Medulla oblongata (tissue), 1 donor: Measurements from ENCODE around the gene ZNF680.
"Not testable (repeated sequence)": the region's sequence is repeated elsewhere in the genome, so short reads cannot be mapped to it uniquely, and the experiment has no call there.

Experiments used
- DNase-seq: peaks from one replicate; pipeline ENCODE4 v3.0.0-alpha.2; 2015; ENCODE audit errors: extremely low spot score

ZNF680 gene

DNA sequence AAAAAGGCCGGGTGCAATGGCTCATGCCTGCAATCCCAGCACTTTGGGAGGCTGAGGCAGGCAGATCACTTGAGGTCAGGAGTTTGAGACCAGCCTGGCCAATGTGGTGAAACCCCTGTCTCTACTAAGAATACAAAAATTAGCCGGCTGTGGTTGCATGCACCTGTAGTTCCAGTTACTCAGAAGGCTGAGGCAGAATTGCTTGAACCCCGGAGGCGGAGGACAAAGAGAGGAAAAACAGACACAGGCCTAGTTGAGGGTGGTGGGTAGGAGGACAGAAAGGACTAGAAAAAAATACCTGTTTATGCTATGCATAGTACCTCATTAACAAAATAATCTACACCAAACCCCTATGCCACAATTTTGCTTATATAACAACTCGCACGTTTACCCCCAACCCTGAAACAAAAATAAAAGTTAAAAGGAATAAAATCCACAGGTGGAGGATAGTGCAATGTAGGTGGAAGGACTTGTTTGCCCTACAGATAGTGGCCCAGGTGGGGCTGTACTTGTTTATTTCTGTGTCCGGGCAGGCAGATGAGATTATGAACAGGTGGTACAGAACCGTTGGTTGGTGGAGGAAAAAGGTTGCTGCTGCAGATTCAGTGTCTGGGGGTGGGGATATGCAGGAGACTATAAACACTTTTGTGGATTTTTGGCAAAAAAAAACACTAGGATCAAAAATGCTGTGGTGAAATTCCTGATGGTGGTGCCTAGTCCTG lies 5.1 kb downstream of the ZNF680 start:
- no peak for DNase-seq

DNA sequence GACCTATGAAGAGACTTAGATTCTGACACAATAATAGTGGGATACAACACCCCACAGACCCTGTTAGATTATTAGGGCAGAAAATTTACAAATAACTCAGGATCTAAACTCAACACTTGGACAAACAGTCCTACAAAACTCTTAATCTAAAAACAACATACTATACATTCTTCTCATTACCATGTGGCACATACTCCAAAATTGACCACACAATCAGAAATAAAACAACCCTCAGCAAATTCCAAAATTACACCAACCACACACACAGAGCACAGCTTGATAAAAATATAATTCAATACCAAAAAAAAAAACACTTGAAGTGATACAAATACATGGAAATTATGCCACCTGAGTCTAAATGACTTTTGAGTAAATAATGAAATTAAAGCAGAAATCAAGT lies 7.8 kb downstream of the ZNF680 start:
- DNase-seq: no peak

DNA sequence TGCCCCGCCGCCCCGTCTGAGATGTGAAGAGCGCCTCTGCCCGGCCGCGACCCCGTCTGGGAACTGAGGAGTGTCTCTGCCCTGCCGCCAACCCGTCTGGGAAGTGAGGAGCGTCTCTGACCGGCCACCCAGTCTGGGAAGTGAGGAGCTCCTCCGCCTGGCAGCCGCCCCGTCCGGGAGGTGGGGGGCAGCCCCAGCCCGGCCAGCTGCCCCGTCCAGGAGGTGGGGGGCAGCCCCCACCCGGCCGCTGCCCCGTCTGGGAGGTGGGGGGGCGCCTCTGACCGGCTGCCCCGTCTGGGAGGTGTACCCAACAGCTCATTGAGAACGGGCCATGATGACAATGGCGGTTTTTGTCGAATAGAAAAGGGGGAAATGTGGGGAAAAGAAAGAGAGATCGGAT lies 8.7 kb downstream of the ZNF680 start:
- DNase-seq: not testable (repeated sequence)

DNA sequence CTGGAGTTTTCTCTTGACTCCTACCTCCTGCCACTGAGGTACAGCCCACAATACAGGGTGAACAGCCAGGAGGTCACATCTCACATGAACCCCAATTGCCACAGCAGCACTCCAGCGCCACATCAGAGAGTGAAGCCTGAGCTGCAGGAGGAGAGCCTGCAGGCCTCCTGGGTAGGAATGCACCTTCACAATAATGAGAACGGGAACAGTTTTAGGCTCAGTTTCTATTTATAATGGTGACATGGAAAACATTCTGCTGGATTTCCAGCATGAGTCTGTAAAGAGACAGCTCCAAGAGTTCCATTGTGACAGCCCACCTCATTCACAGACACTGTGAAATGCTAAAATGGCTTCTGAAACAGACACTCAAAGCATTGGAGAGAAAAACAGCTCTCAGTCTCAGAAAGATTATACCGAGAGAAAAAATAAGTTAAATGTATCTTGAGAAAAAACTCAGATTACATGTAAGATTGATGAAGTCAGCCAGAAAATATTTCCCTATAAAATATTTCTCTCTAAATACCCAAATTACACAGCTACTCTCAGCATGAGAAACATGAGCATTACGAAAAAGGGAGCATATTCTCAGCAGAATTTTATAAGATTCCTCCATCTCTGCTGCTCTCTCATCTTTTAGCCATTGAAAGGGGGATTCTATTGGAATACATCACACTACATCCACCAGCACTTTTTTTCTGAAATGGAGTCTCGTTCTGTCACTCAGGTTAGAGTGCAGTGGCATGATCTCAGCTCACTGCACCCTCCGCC lies 11.3 kb downstream of the ZNF680 start:
- no peak for DNase-seq

DNA sequence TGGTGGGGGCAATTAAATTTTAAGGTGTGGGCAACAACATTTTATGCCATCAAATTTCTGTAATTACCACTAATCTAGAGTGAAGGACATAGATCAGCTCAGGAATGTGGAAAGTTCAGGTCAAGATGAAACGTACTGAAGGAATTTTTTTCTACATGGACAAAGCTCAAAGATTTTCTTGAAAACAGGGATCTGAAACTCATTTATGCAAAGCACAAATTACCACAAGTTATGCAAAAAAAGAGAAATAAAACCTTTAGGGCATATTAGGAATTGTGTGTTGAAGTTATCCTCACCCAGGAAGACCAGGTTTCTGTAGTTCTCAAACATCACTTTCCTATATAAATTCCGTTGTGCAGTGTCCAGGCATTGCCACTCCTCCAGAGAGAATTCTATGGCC lies 18.9 kb downstream of the ZNF680 start:
- DNase-seq: no peak

DNA sequence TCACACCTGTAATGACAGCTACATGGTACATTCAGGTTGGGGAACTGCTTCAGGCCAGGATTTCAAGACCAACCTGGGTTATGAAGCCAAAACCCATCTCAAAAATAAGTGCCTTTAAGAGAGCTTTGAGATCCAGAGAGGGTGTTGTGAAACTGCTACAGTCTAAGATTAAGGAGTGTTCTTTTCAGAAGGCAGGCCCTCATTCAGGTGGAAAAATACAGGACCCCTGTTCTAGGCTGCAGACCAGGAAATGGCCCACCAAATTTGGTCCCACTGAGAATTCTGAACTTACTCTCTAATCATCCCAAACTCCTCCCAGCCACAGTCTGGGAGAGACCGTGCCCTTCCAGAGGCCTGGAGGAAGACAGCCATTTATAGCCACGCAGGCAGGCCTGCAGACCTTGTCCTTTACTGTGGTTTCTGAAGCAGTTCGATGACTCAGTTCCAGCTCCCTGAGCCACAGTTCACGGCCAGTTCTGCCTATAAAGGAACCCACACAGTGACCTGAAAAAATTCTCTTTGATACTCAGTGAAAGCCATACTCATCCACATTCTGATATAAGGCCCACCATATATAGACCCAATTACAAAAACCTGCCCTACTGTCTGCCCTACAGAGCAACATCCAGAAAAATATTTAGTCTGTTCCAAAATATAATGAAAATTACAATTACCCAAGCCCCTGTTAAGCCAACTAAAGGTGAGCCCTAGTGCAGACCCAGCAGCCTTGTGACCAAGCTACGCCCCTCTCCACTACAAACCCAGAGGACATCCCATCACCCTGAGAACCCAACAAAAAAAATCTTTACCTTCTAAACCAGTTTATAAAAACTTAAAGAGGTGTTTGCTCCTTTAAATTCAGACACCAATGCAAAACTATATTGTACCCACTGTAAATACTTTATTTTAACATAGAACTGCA lies 21.2 kb downstream of the ZNF680 start:
- no peak for DNase-seq

DNA sequence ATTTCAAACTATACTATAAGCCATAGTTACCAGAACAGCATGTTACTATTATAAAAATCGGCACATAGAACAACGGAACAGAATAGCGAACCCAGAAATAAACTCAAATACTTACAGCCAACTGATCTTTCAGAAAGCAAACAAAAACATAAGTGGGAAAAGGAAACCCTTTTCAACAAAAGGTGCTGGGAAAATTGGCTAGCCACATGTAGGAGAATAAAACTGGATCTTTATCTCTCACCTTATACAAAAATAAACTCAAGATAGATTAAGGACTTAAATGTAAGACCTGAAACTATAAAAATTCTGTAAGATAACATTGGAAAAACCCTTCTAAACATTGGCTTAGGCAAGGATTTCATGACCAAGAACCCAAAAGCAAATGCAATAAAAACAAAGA lies 29.1 kb downstream of the ZNF680 start:
- no peak for DNase-seq

DNA sequence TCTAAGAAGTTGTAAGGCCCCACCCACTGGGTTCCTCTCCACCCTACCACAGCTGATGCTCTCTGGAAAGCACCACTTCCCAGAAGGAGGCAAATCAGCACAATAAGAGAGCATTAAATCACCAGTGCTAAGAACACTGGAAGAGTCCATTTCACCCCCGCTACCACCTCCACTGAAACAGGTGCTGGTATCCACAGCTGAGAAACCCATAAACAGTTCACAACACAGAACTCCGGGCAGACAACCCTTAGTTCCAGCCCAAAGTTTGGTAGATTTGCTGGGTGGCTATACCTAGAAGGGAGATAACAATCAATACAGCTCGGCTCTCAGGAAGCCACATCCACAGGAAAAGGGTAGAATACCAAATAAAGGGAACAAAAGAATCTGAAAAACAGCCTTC lies 34.1 kb downstream of the ZNF680 start:
- DNase-seq: no peak

DNA sequence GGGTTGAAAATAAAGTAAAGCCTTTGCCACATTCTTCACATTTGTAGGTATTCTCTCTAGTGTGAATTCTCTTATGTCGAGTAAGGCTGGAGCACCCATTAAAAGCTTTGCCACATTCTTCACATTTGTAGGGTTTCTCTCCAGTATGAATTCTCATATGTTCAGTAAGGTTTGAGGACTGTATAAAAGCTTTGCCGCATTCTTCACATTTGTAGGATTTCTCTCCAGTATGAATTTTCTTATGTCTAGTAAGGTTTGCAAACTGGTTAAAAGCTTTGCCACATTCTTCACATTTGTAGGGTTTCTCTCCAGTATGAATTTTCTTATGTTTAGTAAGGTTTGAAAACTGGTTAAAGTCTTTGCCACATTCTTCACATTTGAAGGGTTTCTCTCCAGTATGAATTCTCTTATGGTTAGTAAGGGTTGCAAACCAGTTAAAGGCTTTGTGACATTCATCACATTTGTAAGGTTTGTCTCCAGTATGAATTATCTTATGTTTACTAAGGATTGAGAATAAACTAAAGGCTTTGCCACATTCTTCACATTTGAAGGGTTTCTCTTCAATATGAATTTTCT lies 41.4 kb downstream of the ZNF680 start:
- no peak for DNase-seq

DNA sequence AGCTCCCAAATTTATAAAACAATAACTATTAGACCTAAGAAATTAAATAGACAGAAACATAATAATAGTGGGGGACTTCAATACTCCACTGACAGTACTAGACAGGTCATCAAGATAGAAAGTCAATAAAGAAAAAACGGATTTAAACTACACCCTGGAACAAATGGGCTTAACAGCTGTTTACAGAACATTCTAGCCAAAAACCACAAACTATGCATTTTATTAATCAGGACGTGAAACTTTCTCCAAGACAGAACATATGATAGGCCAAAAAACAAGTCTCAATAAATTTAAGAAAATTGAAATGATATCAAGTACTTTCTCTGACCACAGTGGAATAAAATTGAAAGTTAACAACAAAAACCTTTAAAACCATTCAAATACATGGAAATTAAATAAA lies 46.4 kb downstream of the ZNF680 start:
- DNase-seq: no peak

DNA sequence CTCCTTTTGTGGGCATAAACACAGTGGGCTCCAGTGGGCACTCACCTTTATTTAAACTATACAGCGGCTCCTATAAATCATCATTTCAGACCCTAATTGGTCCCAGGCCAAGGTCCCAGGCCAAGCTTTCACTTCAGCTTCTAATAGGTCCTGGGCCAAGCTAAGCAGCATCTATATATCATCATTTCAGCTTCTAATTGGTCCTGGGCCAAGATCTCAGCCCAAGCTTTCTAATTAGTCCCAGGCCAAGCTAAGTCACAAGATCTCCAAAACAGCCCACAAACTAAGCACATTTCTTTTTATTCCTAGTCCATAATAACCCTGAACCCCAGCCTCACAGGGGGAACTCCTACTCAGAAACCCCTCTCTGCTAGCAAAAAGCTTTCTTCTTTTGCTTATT lies 47.1 kb downstream of the ZNF680 start:
- DNase-seq: peak; percentile 37

DNA sequence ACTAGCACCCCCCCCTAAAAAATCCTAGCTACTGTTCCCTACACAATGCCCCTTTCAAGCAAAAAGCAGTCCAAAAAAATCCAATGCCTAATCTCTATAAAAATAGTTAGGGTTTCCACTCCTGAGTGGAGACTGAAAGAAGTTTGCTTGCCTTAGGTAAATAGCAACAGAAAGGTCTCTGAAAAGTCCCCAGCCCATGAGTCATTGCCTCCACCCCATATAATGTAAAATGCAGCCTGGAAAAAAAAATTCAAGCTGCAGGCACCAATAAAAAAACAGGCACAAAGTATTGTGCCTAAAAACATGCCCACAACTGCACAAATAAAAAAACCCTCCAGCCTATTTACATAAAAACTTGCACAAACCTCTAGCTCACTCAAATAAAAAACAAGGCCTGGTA lies 47.5 kb downstream of the ZNF680 start:
- DNase-seq: no peak

DNA sequence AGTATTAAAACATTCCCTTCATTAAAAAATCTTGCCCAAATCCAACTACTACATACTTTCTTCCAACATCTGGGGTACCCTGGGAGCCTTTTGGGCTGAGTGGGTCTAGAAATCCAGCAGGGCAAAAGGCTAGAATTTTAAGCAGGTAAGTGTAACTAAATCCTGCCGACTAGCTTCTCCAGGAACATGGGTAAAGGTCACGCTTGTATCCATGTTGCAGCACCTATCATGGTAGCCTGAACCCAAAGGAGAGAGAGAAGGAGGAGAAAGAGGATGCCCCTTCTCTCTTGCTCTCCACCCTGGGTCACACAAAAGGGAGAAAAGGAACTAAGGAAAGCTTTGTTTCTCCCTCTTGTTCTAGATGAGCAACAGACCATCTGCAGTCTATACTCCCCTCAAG lies 53.3 kb downstream of the ZNF680 start:
- no peak for DNase-seq

DNA sequence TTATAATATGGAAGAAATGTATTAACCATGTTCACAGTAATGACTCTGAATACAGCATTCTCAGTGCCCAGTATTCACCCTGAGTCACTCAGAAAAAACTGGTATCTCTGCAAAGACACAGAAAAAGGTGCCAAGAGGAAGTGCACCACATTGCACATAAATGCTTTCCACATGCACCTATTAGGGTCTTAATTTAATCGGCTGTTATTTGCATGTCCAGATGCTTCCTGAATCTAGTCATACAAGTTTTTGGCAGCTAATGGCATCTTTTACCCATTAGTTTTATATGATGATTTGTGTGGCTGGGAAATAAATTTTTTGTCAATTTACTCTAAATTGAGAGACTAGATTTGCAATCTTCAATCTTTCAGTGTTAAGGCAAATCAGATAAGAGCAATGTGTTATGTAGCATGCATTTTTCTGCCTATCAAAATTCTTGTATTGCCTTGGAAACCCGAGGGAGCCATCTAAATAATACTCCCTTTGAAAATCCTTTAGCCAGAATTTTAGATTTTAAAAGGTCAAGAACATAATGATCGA lies 58.2 kb downstream of the ZNF680 start:
- DNase-seq: no peak

DNA sequence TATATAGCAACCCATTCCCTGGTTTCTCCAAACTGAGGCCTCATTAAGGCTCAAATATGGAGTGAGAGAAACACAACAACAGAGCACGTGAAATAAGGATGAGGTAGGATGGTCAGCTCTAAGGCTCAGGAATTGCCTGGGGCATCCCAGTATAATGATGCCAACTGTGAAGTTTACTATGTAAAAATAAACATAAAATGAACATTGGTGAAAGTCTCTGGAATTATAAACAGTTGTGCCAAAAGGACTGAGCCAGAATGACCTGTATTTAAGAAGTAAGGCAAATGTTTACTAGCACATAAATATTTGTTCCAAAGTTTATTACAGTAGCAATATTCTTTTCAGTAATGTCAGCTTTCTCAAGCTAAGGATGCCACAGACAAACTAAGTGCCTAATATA lies 64.6 kb downstream of the ZNF680 start:
- no peak for DNase-seq

DNA sequence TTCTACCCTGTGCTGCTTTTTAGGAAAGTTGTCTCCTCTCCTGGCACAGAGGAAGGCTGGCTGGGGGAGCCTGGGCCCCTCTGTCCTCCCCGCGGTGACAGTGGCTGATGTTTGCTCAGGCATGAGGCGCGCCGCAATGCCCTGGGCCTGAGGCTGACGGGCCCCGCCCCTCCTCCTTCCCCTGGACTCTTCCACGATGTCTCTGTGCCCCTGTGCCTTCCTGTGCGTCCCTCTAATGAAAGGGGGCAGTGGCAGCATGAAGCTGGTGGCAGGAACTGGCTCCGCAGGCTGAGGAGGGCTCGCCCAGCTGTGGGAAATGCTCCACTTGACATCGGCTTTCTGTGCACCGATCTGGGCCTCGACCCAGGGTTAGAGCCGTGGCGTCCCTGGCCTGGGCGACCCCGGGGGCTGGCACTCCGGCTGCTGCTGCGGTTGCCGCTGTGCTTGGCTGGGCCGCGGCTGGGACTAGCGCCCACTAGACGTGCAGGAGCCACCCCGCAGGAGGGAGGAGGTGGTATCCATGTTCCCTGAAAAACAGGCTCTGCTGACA lies 67.9 kb downstream of the ZNF680 start:
- DNase-seq: peak; percentile 31

DNA sequence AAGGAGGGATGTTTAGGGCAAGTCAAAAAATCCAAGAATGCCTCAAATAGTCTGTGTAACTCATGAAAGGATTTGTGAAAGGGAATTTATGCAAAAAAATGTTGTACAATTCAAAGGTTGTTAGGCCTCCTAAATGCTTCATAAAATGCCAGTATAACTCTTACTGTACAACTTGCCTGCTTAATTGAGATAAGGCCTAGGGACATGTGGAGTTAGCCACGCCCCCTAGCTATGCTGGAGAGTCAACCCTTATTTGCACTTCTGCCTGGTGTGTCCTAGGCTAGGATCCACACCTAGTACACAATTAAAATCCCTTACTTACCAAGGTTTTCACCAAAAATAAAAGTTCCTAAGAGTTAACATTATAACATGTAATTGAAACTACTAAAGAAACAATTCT lies 77.2 kb downstream of the ZNF680 start:
- no peak for DNase-seq
